Lower leg skin (tissue), 3 donors: ENCODE measurements around the gene GLIPR2.

Experiments
- POLR2A ChIP-seq, 2 donors: fragments of 450-650 bp; IDR thresholded peaks; one replicate each; pipeline ENCODE4 v1.6.1; 2016 to 2017; ENCODE audit warnings: antibody characterized with exemption in 2 of 2, mild to moderate bottlenecking in 1 of 2, moderate library complexity in 1 of 2
- TF ChIP-seq, protein P1 (sequence below), 3 donors: fragments of 450-650 bp; IDR thresholded peaks; one replicate each; pipeline ENCODE4 v1.5.1; 2016; ENCODE audit warnings: antibody characterized with exemption in 3 of 3, mild to moderate bottlenecking in 3 of 3, moderate library complexity in 2 of 3

DNA sequence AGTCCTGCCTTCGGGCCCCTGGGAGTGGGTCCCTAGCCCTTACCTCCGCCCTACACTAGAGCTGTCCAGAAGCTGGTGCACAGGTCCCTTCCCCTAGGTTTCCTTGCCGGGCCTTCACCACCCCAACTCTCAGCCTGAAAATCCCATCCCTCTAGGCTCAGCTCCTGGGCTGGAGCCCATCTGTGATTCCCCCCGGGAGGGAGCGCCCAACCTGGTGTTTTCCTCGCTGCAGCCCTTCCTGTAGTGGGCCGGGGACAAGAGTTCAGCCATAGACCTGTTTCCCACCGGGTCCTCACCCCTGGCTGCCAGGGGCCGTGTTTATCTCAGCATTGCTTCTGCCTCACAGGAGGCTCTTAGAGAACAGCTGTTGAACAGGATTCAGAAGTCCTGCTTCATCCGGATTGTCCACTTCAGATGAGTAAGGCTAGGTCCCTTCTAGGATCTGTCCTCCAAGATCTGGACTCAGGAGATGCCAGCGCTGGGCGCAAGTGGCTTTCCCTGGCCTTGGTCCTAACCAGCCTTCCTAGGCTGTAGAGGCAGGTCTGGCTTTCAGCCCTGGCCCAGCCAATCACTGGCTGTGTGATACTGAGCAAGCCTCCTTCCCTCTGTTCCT lies 965 bp downstream of the GLIPR2 start:
- TF ChIP-seq, protein P1, sequence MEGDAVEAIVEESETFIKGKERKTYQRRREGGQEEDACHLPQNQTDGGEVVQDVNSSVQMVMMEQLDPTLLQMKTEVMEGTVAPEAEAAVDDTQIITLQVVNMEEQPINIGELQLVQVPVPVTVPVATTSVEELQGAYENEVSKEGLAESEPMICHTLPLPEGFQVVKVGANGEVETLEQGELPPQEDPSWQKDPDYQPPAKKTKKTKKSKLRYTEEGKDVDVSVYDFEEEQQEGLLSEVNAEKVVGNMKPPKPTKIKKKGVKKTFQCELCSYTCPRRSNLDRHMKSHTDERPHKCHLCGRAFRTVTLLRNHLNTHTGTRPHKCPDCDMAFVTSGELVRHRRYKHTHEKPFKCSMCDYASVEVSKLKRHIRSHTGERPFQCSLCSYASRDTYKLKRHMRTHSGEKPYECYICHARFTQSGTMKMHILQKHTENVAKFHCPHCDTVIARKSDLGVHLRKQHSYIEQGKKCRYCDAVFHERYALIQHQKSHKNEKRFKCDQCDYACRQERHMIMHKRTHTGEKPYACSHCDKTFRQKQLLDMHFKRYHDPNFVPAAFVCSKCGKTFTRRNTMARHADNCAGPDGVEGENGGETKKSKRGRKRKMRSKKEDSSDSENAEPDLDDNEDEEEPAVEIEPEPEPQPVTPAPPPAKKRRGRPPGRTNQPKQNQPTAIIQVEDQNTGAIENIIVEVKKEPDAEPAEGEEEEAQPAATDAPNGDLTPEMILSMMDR (IDR thresholded peaks at IDR 0.05): no peak
- no peak for TF ChIP-seq POLR2A (IDR thresholded peaks at IDR 0.05)
